H1 (cell line): ENCODE results near the gene PDZD8. TPM values are rescaled to one million over a fixed set of nuclear protein-coding genes. Genes with fewer than 3 reads are reported as not detected.

ENCODE experiments used
- ASH2L ChIP-seq: fragments of 200-600, 300-600 bp; sonication (generic); IDR thresholded peaks from one replicate; pipeline ENCODE4 v1.7.1; 2017; ENCODE audit warnings: low read length
- CBX5 ChIP-seq: fragments of 300-800, 300-1000 bp; sonication (generic); IDR thresholded peaks from 2 replicates; pipeline ENCODE4 v1.7.1; 2016; ENCODE audit warnings: antibody characterized with exemption, low read length, low read depth
- CBX8 ChIP-seq: fragments of 300-800, 300-1000 bp; sonication (generic); IDR thresholded peaks from 2 replicates; pipeline ENCODE4 v1.7.1; 2016; ENCODE audit warnings: low read depth, low read length, borderline replicate concordance
- CEBPB ChIP-seq: IDR thresholded peaks from 2 replicates; pipeline ENCODE4 v1.6.1; 2012; ENCODE audit warnings: low read depth, low read length
- CHD1 ChIP-seq: IDR thresholded peaks from 2 replicates; pipeline ENCODE4 v1.6.1; 2012; ENCODE audit warnings: low read depth, low read length, improper control_type of control experiment
- CTCF ChIP-seq, 3 experiments: IDR thresholded peaks; 1 replicate in 2 of 3; 2 replicates in 1 of 3; pipeline versions ENCODE4 v1.5.1 to v1.6.1; 2011; ENCODE audit warnings: low read length in 3 of 3, mild to moderate bottlenecking in 3 of 3, inconsistent platforms in 2 of 3, low read depth in 1 of 3, moderate library complexity in 1 of 3; ENCODE audit not compliant: insufficient read depth in 1 of 3; ENCODE audit errors: control extremely low read depth in 1 of 3
- EGR1 ChIP-seq: IDR thresholded peaks from 2 replicates; pipeline ENCODE4 v1.6.1; 2011; ENCODE audit warnings: low read depth, low read length, borderline replicate concordance
- EZH2 ChIP-seq: fragments of 200-600 bp; sonication (generic); IDR thresholded peaks from 2 replicates; pipeline ENCODE4 v1.7.1; 2012; ENCODE audit warnings: low read depth, mild to moderate bottlenecking, moderate library complexity, low read length, inconsistent platforms; ENCODE audit not compliant: severe bottlenecking
- HDAC2 ChIP-seq, 2 experiments: fragments of 300-600 bp in 1 of 2; sonication (generic) in 1 of 2; IDR thresholded peaks; 2 replicates each; pipeline ENCODE4 v1.6.1; 2011 to 2012; ENCODE audit warnings: low read depth in 2 of 2, low read length in 2 of 2, mild to moderate bottlenecking in 2 of 2, moderate library complexity in 2 of 2, borderline replicate concordance in 1 of 2, inconsistent platforms in 1 of 2
- MAFK ChIP-seq: IDR thresholded peaks from 2 replicates; pipeline ENCODE4 v1.6.1; 2012; ENCODE audit warnings: low read depth, mild to moderate bottlenecking, improper control_type of control experiment, low read length
- PHF8 ChIP-seq: fragments of 200-600 bp; sonication (generic); conservative IDR thresholded peaks from 2 replicates; pipeline ENCODE4 v1.7.1; 2012; ENCODE audit warnings: low read depth, mild to moderate bottlenecking, inconsistent platforms, low read length, moderate library complexity
- POLR2AphosphoS5 ChIP-seq: IDR thresholded peaks from 2 replicates; pipeline ENCODE4 v1.6.1; 2011; ENCODE audit warnings: low read depth, low read length
- RFX5 ChIP-seq: IDR thresholded peaks from 2 replicates; pipeline ENCODE4 v1.6.1; 2011; ENCODE audit warnings: low read depth, low read length, improper control_type of control experiment, borderline replicate concordance
- SIRT6 ChIP-seq: IDR thresholded peaks from one replicate; pipeline ENCODE4 v1.7.1; 2012; ENCODE audit warnings: low read length, inconsistent platforms
- SP1 ChIP-seq: IDR thresholded peaks from 2 replicates; pipeline ENCODE4 v1.6.1; 2011; ENCODE audit warnings: low read depth, low read length
- SP2 ChIP-seq: IDR thresholded peaks from 2 replicates; pipeline ENCODE4 v1.6.1; 2012; ENCODE audit warnings: mild to moderate bottlenecking, low read length, inconsistent platforms
- SRF ChIP-seq: IDR thresholded peaks from 2 replicates; pipeline ENCODE4 v1.6.1; 2011; ENCODE audit warnings: mild to moderate bottlenecking, low read depth, low read length, moderate library complexity
- SUZ12 ChIP-seq: fragments of 200-600 bp; sonication (generic); IDR thresholded peaks from 2 replicates; pipeline ENCODE4 v1.6.1; 2012; ENCODE audit warnings: mild to moderate bottlenecking, inconsistent platforms, low read length, moderate library complexity, mixed read lengths
- TAF7 ChIP-seq: optimal IDR thresholded peaks from 2 replicates; pipeline ENCODE3; 2011; ENCODE audit warnings: low read depth, mild to moderate bottlenecking, inconsistent platforms, low read length, moderate library complexity, borderline replicate concordance
- TCF12 ChIP-seq: IDR thresholded peaks from 2 replicates; pipeline ENCODE4 v1.6.1; 2011; ENCODE audit warnings: low read depth, mild to moderate bottlenecking, low read length
- polyA plus RNA-seq, 7 experiments: library from polyadenylated mRNA; depleted of rRNA in 3 of 7; stranded (reverse) in 5 of 7; unstranded in 2 of 7; fragments of >200 nt in 5 of 7; fragments of 200-250 nt in 2 of 7; gene quantifications; 1 replicate in 5 of 7; 2 replicates in 1 of 7; 4 replicates in 1 of 7; pipeline versions ENCODE4 v1.2.1 to v1.2.3, GENCODE V29; 2011 to 2013; ENCODE audit warnings: missing spikeins in 2 of 7, mixed read lengths in 2 of 7
- total RNA-seq: library from RNA; stranded (reverse); fragmentation: NEBNext Ultra II Directional; extraction: Animal tissue kit (Norgen Biotek cat#: 25700); gene quantifications from 2 replicates; pipeline ENCODE4 v1.2.1, GENCODE V29; 2021
- TF ChIP-seq, protein P1 (sequence below): IDR thresholded peaks from 2 replicates; pipeline ENCODE4 v1.6.1; 2011; ENCODE audit warnings: low read length, improper control_type of control experiment

The PDZD8 gene
- total and polyA plus RNA-seq, 2 of the 8 experiments (the other 6 are each of a cell fraction or from before 2014, with no cell fraction given), result 10.9 to 50.1 TPM

- TF ChIP-seq CTCF (IDR thresholded peaks at IDR 0.05; ENCODE audit: control extremely low read depth in 1 of 3, insufficient read depth in 1 of 3, low read depth in 1 of 3, low read length in 3 of 3), result no peak
- TF ChIP-seq RFX5, result no peak
- no peak for TF ChIP-seq SRF
- peak; percentile 93 for TF ChIP-seq ASH2L
- TF ChIP-seq, protein P1, sequence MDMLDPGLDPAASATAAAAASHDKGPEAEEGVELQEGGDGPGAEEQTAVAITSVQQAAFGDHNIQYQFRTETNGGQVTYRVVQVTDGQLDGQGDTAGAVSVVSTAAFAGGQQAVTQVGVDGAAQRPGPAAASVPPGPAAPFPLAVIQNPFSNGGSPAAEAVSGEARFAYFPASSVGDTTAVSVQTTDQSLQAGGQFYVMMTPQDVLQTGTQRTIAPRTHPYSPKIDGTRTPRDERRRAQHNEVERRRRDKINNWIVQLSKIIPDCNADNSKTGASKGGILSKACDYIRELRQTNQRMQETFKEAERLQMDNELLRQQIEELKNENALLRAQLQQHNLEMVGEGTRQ, result no peak
- TF ChIP-seq CEBPB, result no peak
- no peak for TF ChIP-seq CBX8
- no peak for TF ChIP-seq SIRT6
- TF ChIP-seq POLR2AphosphoS5, result no peak
- TF ChIP-seq MAFK, result no peak
- no peak for TF ChIP-seq SUZ12
- TF ChIP-seq EGR1, result no peak
- no peak for TF ChIP-seq SP1
- peak; percentile 15 to 73; a peak in 2 of 4 replicates for TF ChIP-seq HDAC2 (IDR thresholded peaks at IDR 0.05; ENCODE audit: borderline replicate concordance in 1 of 2, low read depth in 2 of 2, low read length in 2 of 2)
- peak; percentile 53 for TF ChIP-seq TAF7
- TF ChIP-seq CHD1, result no peak
- TF ChIP-seq PHF8, result peak; percentile 47; the same call in 1 of the 2 replicates
- TF ChIP-seq CBX5, result no peak
- no peak for TF ChIP-seq EZH2
- TF ChIP-seq TCF12, result no peak
- TF ChIP-seq SP2, result no peak
These were observed at the start of gene PDZD8 (continued) for GRCh38 chr10:117375360-117376178.
